ENCODE results near the gene LRRC32. TPM values are rescaled to one million over a fixed set of nuclear protein-coding genes. Genes with fewer than 3 reads are reported as not detected.
A peak's percentile ranks its signal among the peaks of the same experiment; 100 is the strongest.

Gene LRRC32
- total and polyA plus RNA-seq, 7 donors: 0.69 to 30.7 (median 10.9) TPM

DNA sequence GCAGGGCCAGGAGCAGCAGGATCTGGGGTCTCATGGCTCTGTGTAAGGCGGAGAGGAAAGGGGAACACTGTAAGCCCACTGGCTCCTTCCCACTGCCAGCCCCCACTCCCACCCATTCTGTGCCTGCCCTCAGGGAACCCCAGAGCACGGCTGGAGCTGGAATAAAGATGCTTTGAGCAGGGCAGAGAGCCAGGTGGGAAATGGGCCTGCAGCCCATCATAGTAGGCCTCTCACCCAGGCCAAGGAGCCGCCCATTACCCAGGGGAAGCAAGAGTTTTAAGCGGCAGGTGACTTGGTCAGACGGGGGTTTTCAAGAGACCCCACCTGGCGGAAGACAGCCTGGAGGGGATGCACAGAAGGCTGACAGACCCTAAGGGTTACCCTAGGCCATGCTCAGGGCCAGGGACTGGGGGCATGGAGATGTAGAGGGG is 4.6 kb downstream of the LRRC32 start:
- no peaks in the 10 kb centered on the region for H3K36me3 ChIP-seq
- peaks cover 6 to 23% (median 8%) of the 10 kb centered on the region in 3 donors for H3K27me3 ChIP-seq
- H3K4me1 ChIP-seq: peaks cover 0 to 19% (median 11%) of the 10 kb centered on the region in 4 donors
- intact Hi-C loops (cut with DNase I): no loop called here
- peak overlapping the region in 2 of 4 donors; percentile 51 to 57 for H3K4me3 ChIP-seq
- H3K27ac ChIP-seq: peak overlapping the region; percentile 8 to 76 (median 28)
- peak; percentile 54 for DNase-seq
- WGBS, 2 donors: 85 to 91% methylated on average over 6 of the region's 6 CpGs
- TF ChIP-seq, protein P1, sequence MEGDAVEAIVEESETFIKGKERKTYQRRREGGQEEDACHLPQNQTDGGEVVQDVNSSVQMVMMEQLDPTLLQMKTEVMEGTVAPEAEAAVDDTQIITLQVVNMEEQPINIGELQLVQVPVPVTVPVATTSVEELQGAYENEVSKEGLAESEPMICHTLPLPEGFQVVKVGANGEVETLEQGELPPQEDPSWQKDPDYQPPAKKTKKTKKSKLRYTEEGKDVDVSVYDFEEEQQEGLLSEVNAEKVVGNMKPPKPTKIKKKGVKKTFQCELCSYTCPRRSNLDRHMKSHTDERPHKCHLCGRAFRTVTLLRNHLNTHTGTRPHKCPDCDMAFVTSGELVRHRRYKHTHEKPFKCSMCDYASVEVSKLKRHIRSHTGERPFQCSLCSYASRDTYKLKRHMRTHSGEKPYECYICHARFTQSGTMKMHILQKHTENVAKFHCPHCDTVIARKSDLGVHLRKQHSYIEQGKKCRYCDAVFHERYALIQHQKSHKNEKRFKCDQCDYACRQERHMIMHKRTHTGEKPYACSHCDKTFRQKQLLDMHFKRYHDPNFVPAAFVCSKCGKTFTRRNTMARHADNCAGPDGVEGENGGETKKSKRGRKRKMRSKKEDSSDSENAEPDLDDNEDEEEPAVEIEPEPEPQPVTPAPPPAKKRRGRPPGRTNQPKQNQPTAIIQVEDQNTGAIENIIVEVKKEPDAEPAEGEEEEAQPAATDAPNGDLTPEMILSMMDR (IDR thresholded peaks at IDR 0.05): no peak
- TF ChIP-seq POLR2A (IDR thresholded peaks at IDR 0.05) (no peak), POLR2AphosphoS5 (IDR thresholded peaks at IDR 0.05) (no peak), EP300 (IDR thresholded peaks at IDR 0.05) (no peak)
- H3K9me3 ChIP-seq: no peaks in the 10 kb centered on the region

DNA sequence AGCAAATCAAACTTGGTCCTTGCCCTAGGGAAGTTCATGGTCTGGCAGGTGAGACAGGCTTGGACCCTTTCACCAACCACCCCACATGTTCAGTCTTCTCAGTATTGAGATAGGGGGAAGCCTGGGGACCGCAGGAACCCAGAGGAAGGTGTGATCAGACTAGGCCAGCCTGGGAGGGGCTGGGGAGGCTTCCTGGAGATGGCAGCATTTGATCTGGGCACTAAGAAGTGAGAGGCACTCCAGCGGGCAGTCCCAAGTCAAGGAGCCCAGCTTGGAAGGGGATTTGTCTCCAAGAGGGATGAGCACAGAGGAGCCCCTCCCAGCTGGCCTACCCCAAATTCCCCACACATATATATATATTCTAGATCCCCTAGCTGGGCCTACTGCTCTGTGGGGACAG is 5.4 kb downstream of the LRRC32 start:
- Histone ChIP-seq H3K36me3 (no peaks in the 10 kb centered on the region), H3K4me3 (no peak overlapping the region), H3K9me3 (no peaks in the 10 kb centered on the region), H3K27me3 (peaks cover 0 to 15% (median 3%) of the 10 kb centered on the region in 3 donors), H3K4me1 (peaks cover 0 to 12% (median 4%) of the 10 kb centered on the region in 4 donors), H3K27ac (peak overlapping the region in 3 of 4 donors; percentile 14 to 25 (median 18))
- peak; percentile 41 for DNase-seq
- intact Hi-C loops (cut with DNase I): no loop called here
- TF ChIP-seq, protein P1 (IDR thresholded peaks at IDR 0.05): no peak
- 62 to 79% methylated on average over 2 of the region's 2 CpGs for WGBS, 2 donors

DNA sequence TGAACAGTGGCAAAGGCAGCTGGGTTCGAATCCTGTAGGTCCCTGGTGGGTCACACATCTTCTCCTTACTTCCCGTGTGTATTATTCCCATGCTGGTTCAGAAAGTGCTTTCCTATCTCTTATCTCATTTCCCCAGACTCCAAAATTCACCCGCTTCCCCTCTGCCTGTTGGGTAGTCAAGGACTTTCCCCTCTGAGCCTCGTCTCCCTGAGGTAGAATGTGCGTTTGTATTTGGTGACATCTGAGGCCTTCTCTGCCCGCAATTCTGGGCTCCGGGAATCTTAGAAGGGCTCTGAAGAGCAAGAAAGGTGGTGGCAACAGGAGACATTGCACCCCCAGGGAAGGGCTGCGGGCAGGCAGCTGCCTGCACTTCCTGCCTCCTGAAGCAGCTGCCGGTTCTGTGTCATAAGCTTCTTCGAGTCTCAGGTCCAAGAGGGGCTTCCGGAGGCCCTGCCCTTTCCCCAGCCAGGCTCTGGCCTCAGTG is 5.9 kb downstream of the LRRC32 start:
- intact Hi-C loops (cut with DNase I): no loop called here
- Histone ChIP-seq H3K4me1 (peaks cover 0 to 6% (median 1%) of the 10 kb centered on the region in 4 donors), H3K36me3 (no peaks in the 10 kb centered on the region), H3K27me3 (peaks cover 0 to 10% (median 0%) of the 10 kb centered on the region in 3 donors), H3K27ac (no peak overlapping the region), H3K9me3 (no peaks in the 10 kb centered on the region), H3K4me3 (no peak overlapping the region)
- 46 to 76% methylated on average over 11 of the region's 11 CpGs for WGBS, 2 donors
- no peak for TF ChIP-seq POLR2A (IDR thresholded peaks at IDR 0.05)
- TF ChIP-seq POLR2AphosphoS5 (IDR thresholded peaks at IDR 0.05): no peak
- peak; percentile 52 for DNase-seq

GRCh38 chr11:76663912-76664440 is 6.6 kb downstream of the LRRC32 start:
- Histone ChIP-seq H3K27me3 (peaks cover 0 to 3% (median 0%) of the 10 kb centered on the region in 3 donors), H3K4me3 (no peak overlapping the region), H3K27ac (no peak overlapping the region), H3K4me1 (peaks cover 0 to 5% (median 1%) of the 10 kb centered on the region in 4 donors), H3K36me3 (no peaks in the 10 kb centered on the region), H3K9me3 (no peaks in the 10 kb centered on the region)
- peak; percentile 41 for DNase-seq
- TF ChIP-seq EP300 (IDR thresholded peaks at IDR 0.05): no peak
- TF ChIP-seq, protein P1 (IDR thresholded peaks at IDR 0.05): no peak
- TF ChIP-seq POLR2A (IDR thresholded peaks at IDR 0.05): no peak
- no peak for TF ChIP-seq POLR2AphosphoS5 (IDR thresholded peaks at IDR 0.05)
- 88 to 91% methylated on average over 7 of the region's 7 CpGs for WGBS, 2 donors
- intact Hi-C loops (cut with DNase I): no loop called here

DNA sequence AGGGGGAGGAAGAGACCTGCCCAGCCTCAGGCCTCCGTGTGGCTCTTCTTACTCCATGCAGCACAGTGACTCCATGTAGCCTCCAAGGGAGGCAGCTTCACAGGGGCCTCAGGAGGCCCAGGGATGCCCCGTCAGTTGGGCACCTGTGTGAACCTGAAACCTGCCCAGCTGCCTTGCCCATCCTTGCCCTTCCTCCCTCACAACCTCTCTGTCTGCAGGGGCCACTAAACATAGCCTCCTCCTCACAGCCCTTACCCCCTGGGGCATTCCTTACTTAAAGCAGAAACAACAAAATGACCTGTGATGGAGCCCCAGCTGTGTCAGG is 7.1 kb downstream of the LRRC32 start:
- Histone ChIP-seq H3K27ac (no peak overlapping the region), H3K36me3 (no peaks in the 10 kb centered on the region), H3K4me1 (peaks cover 0 to 5% (median 1%) of the 10 kb centered on the region in 4 donors), H3K4me3 (no peak overlapping the region), H3K27me3 (no peaks in the 10 kb centered on the region), H3K9me3 (no peaks in the 10 kb centered on the region)
- intact Hi-C loops (cut with DNase I): no loop called here
- WGBS, 2 donors: 81 to 83% methylated on average over 2 of the region's 2 CpGs
- peak; percentile 38 for DNase-seq
- TF ChIP-seq EP300 (IDR thresholded peaks at IDR 0.05): no peak
- TF ChIP-seq POLR2A (IDR thresholded peaks at IDR 0.05): no peak

All from sigmoid colon (tissue), 7 donors.